Smooth muscle cell (in vitro differentiated cells): Measurements from ENCODE around the gene STAC. TPM values are rescaled to one million over a fixed set of nuclear protein-coding genes. Genes with fewer than 3 reads are reported as not detected.

ENCODE experiments used
- DNase-seq: peaks from one replicate; lab custom pipeline; 2025; ENCODE audit not compliant: unreplicated experiment; lab: John Stamatoyannopoulos, UW
- H2AFZ ChIP-seq: fragments of 200-600 bp; sonication (generic); 2 replicates; pipeline ENCODE4 v1.6.0; 2016; ENCODE audit warnings: antibody characterized with exemption, low read depth, mild to moderate bottlenecking
- H3F3A ChIP-seq: fragments of 200-600 bp; sonication (generic); 2 replicates; pipeline ENCODE4 v1.6.0; 2017; ENCODE audit warnings: antibody characterized with exemption, low read depth
- H3K27ac ChIP-seq: fragments of 200-600 bp; sonication (generic); 2 replicates; pipeline ENCODE4 v1.5.1; 2016; ENCODE audit warnings: low read depth, mild to moderate bottlenecking
- H3K27me3 ChIP-seq: fragments of 200-600 bp; sonication (generic); 2 replicates; pipeline ENCODE4 v1.6.1; 2016; ENCODE audit warnings: low read depth, mild to moderate bottlenecking
- H3K36me3 ChIP-seq: fragments of 200-600 bp; sonication (generic); 2 replicates; pipeline ENCODE4 v1.5.1; 2016; ENCODE audit warnings: low read depth
- H3K4me1 ChIP-seq: fragments of 200-600 bp; sonication (generic); 2 replicates; pipeline ENCODE4 v1.5.1; 2016; ENCODE audit warnings: low read depth
- H3K4me2 ChIP-seq: fragments of 200-600 bp; sonication (generic); 2 replicates; pipeline ENCODE4 v1.6.0; 2016; ENCODE audit warnings: mild to moderate bottlenecking
- H3K4me3 ChIP-seq: fragments of 200-600 bp; sonication (generic); 2 replicates; pipeline ENCODE4 v1.5.1; 2016; ENCODE audit warnings: mild to moderate bottlenecking
- H3K79me2 ChIP-seq: fragments of 200-600 bp; sonication (generic); 2 replicates; pipeline ENCODE4 v1.6.0; 2016; ENCODE audit warnings: low read depth, mild to moderate bottlenecking
- H3K9ac ChIP-seq: fragments of 200-600 bp; sonication (generic); 2 replicates; pipeline ENCODE4 v1.6.0; 2016; ENCODE audit warnings: low read depth
- H3K9me3 ChIP-seq: fragments of 200-600 bp; sonication (generic); replicated peaks from 2 replicates; pipeline ENCODE4 v1.5.1; 2016; ENCODE audit warnings: low read depth
- H4K20me1 ChIP-seq: fragments of 200-600 bp; sonication (generic); 2 replicates; pipeline ENCODE4 v1.6.0; 2016; ENCODE audit warnings: low read depth
- CTCF ChIP-seq: fragments of 200-600 bp; sonication (generic); IDR thresholded peaks from 2 replicates; pipeline ENCODE4 v1.5.1; 2017; ENCODE audit warnings: borderline replicate concordance, mild to moderate bottlenecking, antibody characterized with exemption; ENCODE audit not compliant: insufficient read depth, poor library complexity, severe bottlenecking
- WGBS: methylation state at CpG from one replicate; pipeline ENCODE4 v1.1.7; 2016; ENCODE audit warnings: low lambda C conversion rate; 5-methylcytosine and 5-hydroxymethylcytosine counted together
- polyA plus RNA-seq: library from polyadenylated mRNA; unstranded; fragments of >200 nt; fragmentation: Nextera tagmentation; extraction: Ambion mirVana; gene quantifications from 2 replicates; pipeline ENCODE4 v1.2.1, GENCODE V29; 2016
- total RNA-seq: library from RNA; depleted of rRNA; stranded (reverse); fragments of >200 nt; gene quantifications from 2 replicates; pipeline ENCODE4 v1.2.3, GENCODE V29; 2014

STAC gene
- total and polyA plus RNA-seq, 2 experiments from 2014 or later: 1.2 to 1.4 TPM

- Histone ChIP-seq H3K36me3 (no peaks in the 10 kb centered on the region), H3K4me1 (no peaks in the 10 kb centered on the region), H3K9ac (no peak overlapping the region), H3K27me3 (no peaks in the 10 kb centered on the region), H3K27ac (no peak overlapping the region), H4K20me1 (no peaks in the 10 kb centered on the region), H2AFZ (no peak overlapping the region), H3K79me2 (no peaks in the 10 kb centered on the region), H3K9me3 (no peaks in the 10 kb centered on the region), H3K4me2 (no peak overlapping the region), H3F3A (no peaks in the 10 kb centered on the region), H3K4me3 (no peak overlapping the region)
- WGBS: 56% methylated on average over 5 of the region's 5 CpGs
- TF ChIP-seq CTCF: no peak
- no peak for DNase-seq
Measured at GRCh38 chr3:36511791-36512486, 131.6 kb downstream of the STAC start.

GRCh38 chr3:36512555-36512954 lies 132.3 kb downstream of the STAC start:
- Histone ChIP-seq H3K4me1 (no peaks in the 10 kb centered on the region), H3K36me3 (no peaks in the 10 kb centered on the region), H3K9me3 (no peaks in the 10 kb centered on the region), H3K4me2 (no peak overlapping the region), H2AFZ (no peak overlapping the region), H3K79me2 (no peaks in the 10 kb centered on the region), H3K27me3 (no peaks in the 10 kb centered on the region), H3K4me3 (no peak overlapping the region), H3F3A (no peaks in the 10 kb centered on the region), H4K20me1 (no peaks in the 10 kb centered on the region), H3K27ac (no peak overlapping the region), H3K9ac (no peak overlapping the region)
- no peak for DNase-seq
- WGBS: 70% methylated on average over 3 of the region's 3 CpGs
- TF ChIP-seq CTCF: no peak

DNA sequence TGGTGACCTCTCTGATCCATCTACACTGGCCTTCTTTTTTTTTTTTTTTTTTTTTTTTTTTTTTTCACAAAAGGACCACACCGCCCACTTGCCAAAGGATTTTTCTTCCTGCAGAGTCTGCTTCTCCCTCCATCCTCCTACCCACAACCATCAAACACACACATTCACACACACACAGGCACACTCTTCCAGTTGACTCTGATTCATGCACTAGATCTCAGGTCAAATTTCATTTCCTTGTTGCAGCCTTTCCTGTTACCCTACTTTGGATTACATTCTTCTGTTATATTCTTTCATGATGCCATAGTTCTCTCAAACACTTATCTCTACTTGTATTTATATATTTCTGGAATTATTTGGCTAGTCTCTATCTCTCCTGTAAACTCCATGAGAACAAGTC lies 133.9 kb downstream of the STAC start:
- no peak overlapping the region for H3K9ac ChIP-seq
- no peak overlapping the region for H3K27ac ChIP-seq
- no peak overlapping the region for H2AFZ ChIP-seq
- H3K4me2 ChIP-seq: no peak overlapping the region
- H3K4me3 ChIP-seq: no peak overlapping the region
- no peak for TF ChIP-seq CTCF
- H3F3A ChIP-seq: no peaks in the 10 kb centered on the region
- H3K36me3 ChIP-seq: no peaks in the 10 kb centered on the region
- no peaks in the 10 kb centered on the region for H4K20me1 ChIP-seq
- DNase-seq: no peak
- H3K27me3 ChIP-seq: no peaks in the 10 kb centered on the region
- 94% methylated on average over 1 of the region's 1 CpG for WGBS
- no peaks in the 10 kb centered on the region for H3K4me1 ChIP-seq
- H3K9me3 ChIP-seq: no peaks in the 10 kb centered on the region
- H3K79me2 ChIP-seq: no peaks in the 10 kb centered on the region

GRCh38 chr3:36519682-36520081 lies 139.4 kb downstream of the STAC start:
- DNase-seq: no peak
- Histone ChIP-seq H3K4me3 (no peak overlapping the region), H3F3A (no peaks in the 10 kb centered on the region), H3K36me3 (no peaks in the 10 kb centered on the region), H3K9ac (no peak overlapping the region), H3K4me2 (no peak overlapping the region), H2AFZ (no peak overlapping the region), H3K9me3 (no peaks in the 10 kb centered on the region), H3K27me3 (no peaks in the 10 kb centered on the region), H3K27ac (no peak overlapping the region), H4K20me1 (no peaks in the 10 kb centered on the region), H3K79me2 (no peaks in the 10 kb centered on the region), H3K4me1 (no peaks in the 10 kb centered on the region)
- WGBS: 92% methylated on average over 3 of the region's 3 CpGs
- no peak for TF ChIP-seq CTCF
